GM19240 (cell line): ENCODE measurements around the gene RNGTT.

ENCODE experiments used
- DNase-seq: peaks from one replicate; pipeline ENCODE4 v3.0.0; 2011; ENCODE audit warnings: low spot score; ENCODE audit not compliant: insufficient read length

RNGTT gene

DNA sequence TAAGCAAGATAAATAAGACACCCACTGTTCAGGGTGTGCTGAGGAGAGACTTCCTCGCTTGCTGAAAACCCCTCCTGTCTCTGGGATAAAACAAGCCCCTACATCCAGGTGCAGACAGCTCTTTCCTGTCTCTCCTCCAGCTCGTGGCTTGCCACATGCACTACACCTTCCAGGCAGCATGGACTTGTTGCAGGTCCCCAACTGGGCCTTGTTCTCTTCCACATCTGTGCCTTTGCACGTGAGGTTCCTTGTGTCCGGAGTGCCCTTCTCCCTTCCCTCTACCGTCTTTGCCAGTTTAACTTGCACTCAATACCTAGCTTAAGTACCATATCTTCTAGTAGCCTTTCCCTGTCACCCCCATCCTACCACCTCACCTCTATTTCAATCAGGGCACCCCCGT, 397.6 kb downstream of the RNGTT start:
- DNase-seq, result no peak

DNA sequence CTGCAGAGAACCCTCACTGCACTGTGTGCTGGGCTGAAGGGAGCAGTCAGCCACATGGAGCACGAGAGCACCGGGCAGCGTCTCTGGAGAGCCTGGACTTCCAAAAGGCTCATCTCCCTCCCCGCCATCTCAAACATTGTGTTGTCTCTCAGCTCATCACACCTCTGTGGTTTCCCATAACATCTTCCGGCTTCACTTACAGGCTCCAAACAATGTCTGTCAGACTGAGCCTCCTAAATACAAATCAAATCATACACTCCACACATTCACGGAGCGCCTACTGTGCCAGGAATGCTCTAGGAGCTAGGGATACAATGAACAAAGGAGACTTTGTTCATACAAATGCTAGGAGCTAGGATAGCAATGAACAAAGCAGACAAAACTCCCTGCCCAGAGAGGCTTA, 398.0 kb downstream of the RNGTT start:
- DNase-seq, result no peak

DNA sequence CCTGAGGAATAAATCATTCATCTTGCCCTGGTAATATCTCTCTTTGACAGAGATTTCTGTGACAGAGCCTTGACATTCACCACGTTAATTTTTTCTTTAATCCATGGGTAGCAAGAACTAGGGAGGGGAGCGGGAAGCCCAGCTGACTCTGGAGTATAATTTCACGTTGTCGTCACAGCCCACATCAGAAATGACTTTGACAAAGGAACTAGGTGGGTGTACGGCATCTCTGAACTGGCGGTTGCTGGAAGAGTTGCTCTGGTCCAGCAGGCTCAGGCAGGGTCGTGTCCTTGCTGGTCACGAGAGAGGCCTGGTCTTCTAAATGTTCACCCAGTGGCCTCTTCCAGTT, 400.2 kb downstream of the RNGTT start:
- DNase-seq, result no peak

DNA sequence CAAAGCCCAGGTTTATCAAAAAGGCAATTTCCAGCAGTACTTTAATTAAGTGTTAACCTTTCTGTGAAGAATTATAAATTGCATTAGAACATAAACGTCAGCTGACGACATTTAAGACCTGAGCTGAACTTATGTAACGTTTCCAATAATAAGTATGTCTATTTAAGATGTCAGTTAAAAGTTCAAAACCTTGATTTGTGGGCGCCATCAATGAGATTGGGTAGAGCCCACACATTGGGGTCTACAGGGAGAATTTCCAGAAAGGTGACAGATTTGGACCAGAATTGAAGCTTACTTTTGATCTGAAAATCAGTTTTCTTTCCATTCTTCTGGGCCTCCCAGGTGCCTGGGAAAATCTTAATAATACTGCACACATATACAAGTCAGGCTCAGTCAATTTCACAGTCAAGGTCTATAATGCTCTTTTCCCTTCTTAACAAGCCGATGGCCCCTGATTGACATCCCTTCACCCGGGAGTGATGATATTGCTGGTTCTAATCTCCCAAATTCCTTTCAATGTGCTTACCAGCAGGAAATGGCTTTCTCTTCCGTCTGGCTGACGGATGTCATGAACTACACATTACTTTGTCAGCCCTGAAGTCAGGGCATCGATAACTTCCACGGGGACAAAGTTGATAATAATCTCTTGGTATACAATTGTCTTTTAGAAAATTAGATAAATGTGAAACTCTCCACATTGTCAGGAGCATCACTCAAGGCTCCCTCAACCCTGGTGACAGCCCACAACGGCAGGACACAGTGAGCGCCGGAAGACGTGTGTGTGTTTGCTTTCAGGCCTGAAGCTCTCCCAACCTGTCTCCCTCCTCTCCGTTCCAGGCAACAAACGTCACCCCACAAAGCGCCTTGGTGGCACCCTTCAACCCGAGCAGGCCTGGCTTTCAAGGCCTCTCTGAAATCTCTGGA, 400.8 kb downstream of the RNGTT start:
- DNase-seq, result no peak

DNA sequence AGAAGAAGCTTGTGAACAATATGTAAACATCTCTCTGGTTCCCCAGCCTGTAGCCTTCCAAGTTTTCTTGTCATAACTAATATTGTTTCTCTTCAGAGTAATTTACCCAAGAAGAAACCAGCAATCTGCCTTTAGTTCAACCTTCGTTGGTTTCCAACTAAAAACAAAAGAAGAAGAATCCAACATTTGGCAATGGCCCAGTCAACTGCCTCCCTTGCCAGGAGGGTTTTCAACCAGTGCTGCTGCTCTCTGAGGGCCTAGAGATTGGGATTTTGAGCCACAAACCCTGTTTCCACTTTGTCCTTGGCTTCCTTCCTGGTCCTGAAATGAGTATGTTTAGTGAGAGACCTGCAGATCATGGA, 401.5 kb downstream of the RNGTT start:
- no peak for DNase-seq

DNA sequence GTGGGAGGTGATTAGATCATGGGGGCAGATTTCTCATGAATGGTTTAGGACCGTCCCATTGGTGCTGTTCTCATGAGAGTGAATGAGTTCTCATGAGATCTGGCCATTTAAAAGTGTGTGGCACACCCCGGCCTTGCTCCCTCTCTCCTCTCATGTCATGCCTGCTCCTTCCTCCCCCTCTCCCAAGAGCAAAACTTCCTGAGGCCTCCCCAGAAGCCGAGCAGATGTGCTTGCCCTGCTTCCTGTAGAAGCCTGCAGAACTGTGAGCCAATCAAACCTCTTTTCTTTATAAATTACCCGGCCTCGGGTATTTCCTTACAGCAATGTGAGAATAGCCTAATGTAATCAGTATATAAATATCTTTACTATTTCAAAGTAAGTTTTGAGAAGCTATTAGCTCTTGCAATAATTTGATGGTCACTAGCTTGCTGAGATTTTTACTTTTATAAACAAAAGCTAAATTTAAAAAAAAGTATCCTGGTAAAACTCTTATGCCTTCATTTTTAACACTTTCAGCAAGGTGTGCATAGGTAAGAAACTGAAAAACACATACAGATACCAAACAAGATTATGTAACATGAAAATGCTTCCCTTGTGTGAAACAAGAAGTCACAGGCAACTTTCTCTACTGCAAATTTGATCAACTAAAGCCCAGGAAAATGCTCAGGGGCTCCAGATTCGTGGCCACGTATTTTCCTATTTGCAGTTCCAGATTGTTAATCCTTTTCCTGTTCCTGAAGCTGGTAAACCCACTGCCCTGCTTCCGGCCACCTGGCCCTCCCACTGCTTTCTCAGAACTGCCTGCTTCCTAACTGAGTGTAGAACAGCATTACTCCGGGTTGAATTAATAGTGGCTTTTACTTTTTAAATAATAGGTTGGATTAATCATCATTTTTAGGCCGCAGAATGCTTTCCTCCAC, 402.1 kb downstream of the RNGTT start:
- DNase-seq, result no peak
